ENCODE measurements around the gene A2M.

GRCh38 chr12:9147461-9147860, 31.7 kb upstream of the A2M start:
- TF ChIP-seq EZH2 (IDR thresholded peaks at IDR 0.05; ENCODE audit: insufficient read depth, low read length) (no peak), CTCF (IDR thresholded peaks at IDR 0.05; ENCODE audit: insufficient read depth, low read depth, low read length) (no peak)
